HEK293T (cell line): Measurements from ENCODE around the gene THSD7B.

Experiments
- ARNT ChIP-seq: fragments of 450-650 bp; IDR thresholded peaks from 2 replicates; pipeline ENCODE4 v1.6.1; 2017; ENCODE audit warnings: mild to moderate bottlenecking
- BHLHE40 ChIP-seq: fragments of 450-650 bp; IDR thresholded peaks from 2 replicates; pipeline ENCODE4 v1.6.1; 2016; ENCODE audit warnings: mild to moderate bottlenecking, moderate library complexity, borderline replicate concordance
- CTBP1 ChIP-seq: fragments of 450-650 bp; IDR thresholded peaks from 2 replicates; pipeline ENCODE4 v1.6.1; 2016; ENCODE audit warnings: borderline replicate concordance
- FOXK2 ChIP-seq: fragments of 450-650 bp; IDR thresholded peaks from 2 replicates; pipeline ENCODE4 v1.6.1; 2016; ENCODE audit warnings: mild to moderate bottlenecking
- LEF1 ChIP-seq: fragments of 450-650 bp; IDR thresholded peaks from 2 replicates; pipeline ENCODE4 v1.6.1; 2017; ENCODE audit warnings: mild to moderate bottlenecking, borderline replicate concordance
- SP1 ChIP-seq: fragments of 450-650 bp; IDR thresholded peaks from 2 replicates; pipeline ENCODE4 v1.6.1; 2017
- SUZ12 ChIP-seq: fragments of 450-650 bp; IDR thresholded peaks from 2 replicates; pipeline ENCODE4 v1.6.1; 2016; ENCODE audit warnings: mild to moderate bottlenecking
- ZNF384 ChIP-seq: fragments of 450-650 bp; IDR thresholded peaks from 2 replicates; pipeline ENCODE4 v1.6.1; 2016

DNA sequence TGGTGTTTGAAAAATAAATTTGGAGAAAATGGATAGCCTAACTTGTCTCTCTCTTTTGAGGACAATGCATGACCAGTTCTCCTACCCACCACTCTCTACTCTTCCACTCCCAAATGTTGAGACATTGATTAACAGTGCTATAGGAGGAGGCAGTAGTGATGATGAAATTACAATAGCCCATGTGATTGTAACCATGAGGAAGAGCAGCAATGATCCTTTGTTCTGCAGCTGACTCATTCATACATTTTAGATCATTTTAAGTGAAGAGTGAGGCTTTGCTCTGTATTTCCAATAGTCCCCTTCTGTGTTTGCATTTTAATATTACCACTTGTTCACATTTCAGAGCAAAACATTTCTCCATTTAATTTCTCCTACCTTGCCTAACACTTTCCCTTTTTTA is 592.3 kb downstream of the THSD7B start:
- TF ChIP-seq SP1 (no peak), CTBP1 (no peak), SUZ12 (no peak), ZNF384 (no peak), BHLHE40 (no peak), FOXK2 (no peak), LEF1 (no peak), ARNT (no peak)
